GM12878 (cell line): Measurements from ENCODE around the gene MINAR2. TPM values are rescaled to one million over a fixed set of nuclear protein-coding genes. Genes with fewer than 3 reads are reported as not detected.

Experiments
- ATAC-seq: fragments of 200-7000 bp; cut with Tn5 transposase; 3 replicates; pipeline ENCODE4 v1.9.1; 2020; ENCODE audit warnings: mild to moderate bottlenecking, moderate library complexity
- BruUV-seq: library from RNA; stranded (reverse); fragments of 400-500 nt; replicated peaks from 2 replicates; lab custom pipeline; 2021; lab: Mats Ljungman, UMichigan
- CTCF ChIA-PET: fragments of 300-600 bp; sonication (Branson Sonifier 250); formaldehyde crosslinking; extraction: SDS; loops from one replicate; lab custom pipeline; 2021; ENCODE audit warnings: inconsistent platforms; lab: Yijun Ruan, JAX
- POLR2A ChIA-PET: fragments of 350-600 bp; formaldehyde crosslinking; extraction: SDS; loops from one replicate; lab custom pipeline; 2021; ENCODE audit warnings: inconsistent platforms; lab: Charles Lee
- RAD21 ChIA-PET: fragments of 300-600 bp; sonication (Branson Sonifier 250); formaldehyde crosslinking; loops from one replicate; lab custom pipeline; 2023; ENCODE audit warnings: antibody characterized with exemption; ENCODE audit not compliant: unreplicated experiment; lab: Charles Lee
- SMC1A ChIA-PET: fragments of 300-600 bp; sonication (Branson Sonifier 250); formaldehyde crosslinking; loops from one replicate; lab custom pipeline; 2023; ENCODE audit not compliant: unreplicated experiment, uncharacterized antibody; lab: Charles Lee
- DNase-seq: peaks from one replicate; pipeline ENCODE4 v3.0.0-alpha.2; 2011; ENCODE audit warnings: low read depth, low spot score
- FAIRE-seq: peaks from 3 replicates; lab custom pipeline; 2011; peaks lifted over from hg19 to GRCh38; lab: Jason Lieb, UNC
- H2AFZ ChIP-seq: 2 replicates; pipeline ENCODE4 v1.6.0; 2011; ENCODE audit warnings: low read depth, low read length, control low read depth; ENCODE audit not compliant: control insufficient read depth
- H3K27ac ChIP-seq: 2 replicates; pipeline ENCODE4 v1.5.1; 2011; ENCODE audit warnings: control low read depth; ENCODE audit not compliant: control insufficient read depth, insufficient read depth
- H3K27me3 ChIP-seq, 2 experiments: replicated peaks in 1 of 2; 2 replicates each; pipeline versions ENCODE4 v1.6.0 to v1.6.1; 2011; ENCODE audit warnings: low read length in 1 of 2; ENCODE audit not compliant: control insufficient read depth in 2 of 2, insufficient read depth in 2 of 2
- H3K36me3 ChIP-seq, 2 experiments: 2 replicates each; pipeline ENCODE4 v1.5.1; 2011; ENCODE audit warnings: low read length in 1 of 2; ENCODE audit not compliant: control insufficient read depth in 2 of 2, insufficient read depth in 2 of 2
- H3K4me1 ChIP-seq: 2 replicates; pipeline ENCODE4 v1.6.1; 2011; ENCODE audit warnings: mild to moderate bottlenecking, low read length, moderate library complexity, mixed read lengths; ENCODE audit not compliant: control insufficient read depth, insufficient read depth
- H3K4me2 ChIP-seq: 2 replicates; pipeline ENCODE4 v1.6.0; 2011; ENCODE audit warnings: control low read depth; ENCODE audit not compliant: control insufficient read depth, insufficient read depth
- H3K4me3 ChIP-seq: fragments of 200-600 bp; sonication (generic); 2 replicates; pipeline ENCODE4 v1.5.1; 2016
- H3K79me2 ChIP-seq: 2 replicates; pipeline ENCODE4 v1.6.0; 2011; ENCODE audit warnings: low read length; ENCODE audit not compliant: control insufficient read depth, insufficient read depth
- H3K9ac ChIP-seq: 2 replicates; pipeline ENCODE4 v1.8.0; 2011; ENCODE audit warnings: low read length, control low read depth, mixed read lengths; ENCODE audit not compliant: control insufficient read depth, insufficient read depth
- H3K9me3 ChIP-seq: replicated peaks from 3 replicates; pipeline ENCODE4 v1.5.1; 2011; ENCODE audit warnings: mild to moderate bottlenecking, low read length; ENCODE audit not compliant: control insufficient read depth, insufficient read depth
- H4K20me1 ChIP-seq: 2 replicates; pipeline ENCODE4 v1.6.0; 2011; ENCODE audit not compliant: control insufficient read depth, insufficient read depth
- DPF2 ChIP-seq: fragments of 450-650 bp; IDR thresholded peaks from 2 replicates; pipeline ENCODE4 v1.6.1; 2017; ENCODE audit warnings: mild to moderate bottlenecking
- NFYA ChIP-seq: IDR thresholded peaks from 2 replicates; pipeline ENCODE4 v1.6.1; 2011; ENCODE audit warnings: low read depth, mild to moderate bottlenecking, low read length, improper control_type of control experiment, borderline replicate concordance
- RAD51 ChIP-seq: fragments of 450-650 bp; IDR thresholded peaks from 2 replicates; pipeline ENCODE4 v1.6.1; 2016; ENCODE audit warnings: moderate library complexity, mild to moderate bottlenecking, inconsistent platforms
- SIN3A ChIP-seq: IDR thresholded peaks from 2 replicates; pipeline ENCODE4 v1.6.1; 2012; ENCODE audit warnings: low read depth, low read length, improper control_type of control experiment
- SMARCA5 ChIP-seq: fragments of 450-650 bp; IDR thresholded peaks from 2 replicates; pipeline ENCODE4 v1.6.1; 2017; ENCODE audit warnings: mild to moderate bottlenecking
- SREBF2 ChIP-seq: IDR thresholded peaks from 2 replicates; pipeline ENCODE4 v1.6.1; 2012; ENCODE audit warnings: mild to moderate bottlenecking, low read length
- TCF12 ChIP-seq: IDR thresholded peaks from 2 replicates; pipeline ENCODE4 v1.6.1; 2011; ENCODE audit warnings: low read depth, mild to moderate bottlenecking, low read length
- TCF3 ChIP-seq: IDR thresholded peaks from 2 replicates; pipeline ENCODE4 v1.6.1; 2012; ENCODE audit warnings: low read depth, mild to moderate bottlenecking, low read length, borderline replicate concordance; ENCODE audit not compliant: insufficient read depth
- ZNF24 ChIP-seq: fragments of 450-650 bp; IDR thresholded peaks from 2 replicates; pipeline ENCODE4 v1.6.1; 2017; ENCODE audit warnings: antibody characterized with exemption, mild to moderate bottlenecking
- ZNF384 ChIP-seq: IDR thresholded peaks from 2 replicates; pipeline ENCODE4 v1.6.1; 2012; ENCODE audit warnings: low read depth, mild to moderate bottlenecking, low read length, improper control_type of control experiment, borderline replicate concordance
- ZSCAN29 ChIP-seq: fragments of 450-650 bp; IDR thresholded peaks from 2 replicates; pipeline ENCODE4 v1.6.1; 2017; ENCODE audit warnings: mild to moderate bottlenecking, moderate library complexity
- WGBS: methylation state at CpG from one replicate; pipeline ENCODE4 v1.1.6; 2016; ENCODE audit warnings: low lambda C conversion rate; ENCODE audit not compliant: insufficient replicate concordance, insufficient coverage; ENCODE audit errors: missing lambda C conversion rate; 5-methylcytosine and 5-hydroxymethylcytosine counted together
- in situ Hi-C: fragments of 300-500 bp; cut with MboI; formaldehyde crosslinking; loops from 9 replicates; pipeline ENCODE4 v1.14.3; 2018; ENCODE audit warnings: mixed read lengths
- intact Hi-C: fragments of 100-400 bp; cut with micrococcal nuclease; formaldehyde crosslinking; loops from one replicate; pipeline ENCODE4 v1.14.2; 2022; ENCODE audit not compliant: unreplicated experiment
- polyA plus RNA-seq, 11 experiments: library from polyadenylated mRNA; depleted of rRNA in 4 of 11; unstranded in 6 of 11; stranded (reverse) in 5 of 11; fragments of >200 nt; fragmentation: Nextera tagmentation in 4 of 11; fragmentation: Illumina TruSeq in 1 of 11; extraction: Ambion mirVana in 4 of 11; extraction: Trizol in 1 of 11; gene quantifications; 1 replicate in 1 of 11; 2 replicates in 10 of 11; pipeline versions ENCODE4 v1.2.1 to v1.2.3, GENCODE V29; 2011 to 2016; ENCODE audit warnings: inconsistent platforms in 2 of 11, missing spikeins in 2 of 11, low read depth in 1 of 11
- total RNA-seq, 4 experiments: library from RNA; depleted of rRNA in 3 of 4; stranded (reverse); fragments of >200 nt in 3 of 4; fragmentation: Illumina TruSeq in 1 of 4; extraction: Trizol in 1 of 4; gene quantifications; 2 replicates each; pipeline versions ENCODE4 v1.2.1 to v1.2.3, GENCODE V29; 2013 to 2021
- TF ChIP-seq, protein P1 (sequence below): IDR thresholded peaks from 2 replicates; pipeline ENCODE4 v1.6.1; 2011; ENCODE audit warnings: low read depth, mild to moderate bottlenecking, low read length, moderate library complexity, borderline replicate concordance; ENCODE audit errors: extremely low read depth
- TF ChIP-seq, protein P2 (sequence below): fragments of 450-650 bp; IDR thresholded peaks from 2 replicates; pipeline ENCODE4 v1.6.1; 2017; ENCODE audit warnings: borderline replicate concordance
- TF ChIP-seq, protein P3 (sequence below): fragments of 450-650 bp; IDR thresholded peaks from 2 replicates; pipeline ENCODE4 v1.6.1; 2018; ENCODE audit warnings: mild to moderate bottlenecking, low read depth, moderate library complexity; ENCODE audit not compliant: partially characterized antibody
- TF ChIP-seq, protein P4 (sequence below): IDR thresholded peaks from 2 replicates; pipeline ENCODE4 v1.6.1; 2012; ENCODE audit warnings: low read depth, low read length, improper control_type of control experiment

The MINAR2 gene
- total and polyA plus RNA-seq, 10 of the 15 experiments (the other 5 are each of a cell fraction or from before 2014, with no cell fraction given) = 0.03 to 0.07 TPM; not detected in 8

DNA sequence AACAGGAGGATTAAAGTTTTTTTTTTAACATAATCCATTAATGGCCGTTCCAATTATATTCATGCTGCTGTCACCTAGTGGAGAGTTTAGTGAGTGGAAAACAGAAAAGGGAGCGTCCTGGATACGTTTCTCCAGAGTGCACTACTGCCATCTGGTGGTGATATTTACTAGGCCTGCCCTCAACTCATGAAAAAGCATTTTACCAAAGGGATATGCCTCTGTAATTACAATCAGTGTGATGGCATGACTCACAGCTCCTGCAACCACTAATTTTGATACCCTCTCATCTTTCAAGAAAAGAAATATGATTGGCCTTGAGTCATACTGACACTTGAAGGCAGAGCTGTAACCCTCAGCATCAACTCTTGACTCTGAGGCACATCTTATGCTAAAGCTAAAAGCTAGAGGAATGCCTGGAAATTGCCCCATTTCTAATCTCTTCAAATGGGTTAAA lies 20.1 kb downstream of the MINAR2 start (continued):
- no peak for TF ChIP-seq SREBF2
- TF ChIP-seq, protein P1, sequence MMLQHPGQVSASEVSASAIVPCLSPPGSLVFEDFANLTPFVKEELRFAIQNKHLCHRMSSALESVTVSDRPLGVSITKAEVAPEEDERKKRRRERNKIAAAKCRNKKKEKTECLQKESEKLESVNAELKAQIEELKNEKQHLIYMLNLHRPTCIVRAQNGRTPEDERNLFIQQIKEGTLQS = 0 out of 2 replicates have a peak, but pooled peaks have one; percentile 21

DNA sequence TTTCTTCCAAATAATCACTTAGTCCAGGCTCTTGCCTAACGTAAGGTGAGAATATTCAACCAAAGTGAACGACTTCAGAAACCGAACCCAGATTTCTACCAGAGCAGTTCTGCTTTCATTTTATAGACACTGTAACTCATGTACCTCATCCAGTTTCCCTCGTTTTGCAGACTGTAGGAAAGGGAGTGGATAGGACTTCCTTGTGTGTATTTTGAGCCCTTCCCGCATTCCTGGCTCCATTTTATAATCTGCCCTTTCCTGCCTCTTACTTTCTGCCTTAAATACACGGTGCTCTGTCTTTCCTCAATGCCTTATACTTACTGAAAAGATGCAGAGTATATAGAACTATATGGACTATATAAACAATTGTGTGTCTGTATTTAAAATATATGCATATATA lies 20.8 kb downstream of the MINAR2 start:
- no peaks in the 10 kb centered on the region for H3K27me3 ChIP-seq
- ChIA-PET SMC1A (interaction anchor here (0.8 to 6.4 kb wide), 5 partner anchors 10 to 105 kb away, joined by 3 to 74 read pairs (median 5); no protein-coding TSS in a partner anchor), POLR2A (no interaction called here), CTCF (interaction anchor here (0.6 to 7.8 kb wide), 20 partner anchors 9 to 1554 kb away, joined by 3 to 175 read pairs (median 4); partner anchors contain the start of gene MINAR2), RAD21 (interaction anchor here (0.9 kb wide), 1 partner anchor 104 kb away, joined by 4 read pairs; no protein-coding TSS in a partner anchor)
- no peaks in the 10 kb centered on the region for H3K4me1 ChIP-seq
- H3K36me3 ChIP-seq = no peaks in the 10 kb centered on the region
- no peak for DNase-seq
- FAIRE-seq = no peak
- no peak overlapping the region for H3K4me3 ChIP-seq
- no peak overlapping the region for H2AFZ ChIP-seq
- ATAC-seq = no peak
- H3K79me2 ChIP-seq = no peaks in the 10 kb centered on the region
- H3K27ac ChIP-seq = no peak overlapping the region
- 48% methylated on average over 6 of the region's 6 CpGs for WGBS
- no peak overlapping the region for H3K4me2 ChIP-seq
- no peaks in the 10 kb centered on the region for H3K9me3 ChIP-seq
- in situ Hi-C loops (loop anchor here (25.0 kb wide), 1 partner anchor 1556 kb away; no protein-coding TSS in a partner anchor), intact Hi-C loops (loop anchor here (1.0 to 5.0 kb wide), 7 partner anchors 104 to 1556 kb away; no protein-coding TSS in a partner anchor)
- no peak overlapping the region for H3K9ac ChIP-seq
- no peaks in the 10 kb centered on the region for H4K20me1 ChIP-seq
- BruUV-seq = no TSS peak
- TF ChIP-seq DPF2 (no peak), SIN3A (no peak), TCF12 (no peak), TCF3 (no peak), ZNF384 (no peak), NFYA (no peak), ZSCAN29 (no peak), RAD51 (no peak), SMARCA5 (no peak), ZNF24 (no peak)
- TF ChIP-seq, protein P2, sequence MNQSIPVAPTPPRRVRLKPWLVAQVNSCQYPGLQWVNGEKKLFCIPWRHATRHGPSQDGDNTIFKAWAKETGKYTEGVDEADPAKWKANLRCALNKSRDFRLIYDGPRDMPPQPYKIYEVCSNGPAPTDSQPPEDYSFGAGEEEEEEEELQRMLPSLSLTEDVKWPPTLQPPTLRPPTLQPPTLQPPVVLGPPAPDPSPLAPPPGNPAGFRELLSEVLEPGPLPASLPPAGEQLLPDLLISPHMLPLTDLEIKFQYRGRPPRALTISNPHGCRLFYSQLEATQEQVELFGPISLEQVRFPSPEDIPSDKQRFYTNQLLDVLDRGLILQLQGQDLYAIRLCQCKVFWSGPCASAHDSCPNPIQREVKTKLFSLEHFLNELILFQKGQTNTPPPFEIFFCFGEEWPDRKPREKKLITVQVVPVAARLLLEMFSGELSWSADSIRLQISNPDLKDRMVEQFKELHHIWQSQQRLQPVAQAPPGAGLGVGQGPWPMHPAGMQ = no peak
- TF ChIP-seq, protein P3, sequence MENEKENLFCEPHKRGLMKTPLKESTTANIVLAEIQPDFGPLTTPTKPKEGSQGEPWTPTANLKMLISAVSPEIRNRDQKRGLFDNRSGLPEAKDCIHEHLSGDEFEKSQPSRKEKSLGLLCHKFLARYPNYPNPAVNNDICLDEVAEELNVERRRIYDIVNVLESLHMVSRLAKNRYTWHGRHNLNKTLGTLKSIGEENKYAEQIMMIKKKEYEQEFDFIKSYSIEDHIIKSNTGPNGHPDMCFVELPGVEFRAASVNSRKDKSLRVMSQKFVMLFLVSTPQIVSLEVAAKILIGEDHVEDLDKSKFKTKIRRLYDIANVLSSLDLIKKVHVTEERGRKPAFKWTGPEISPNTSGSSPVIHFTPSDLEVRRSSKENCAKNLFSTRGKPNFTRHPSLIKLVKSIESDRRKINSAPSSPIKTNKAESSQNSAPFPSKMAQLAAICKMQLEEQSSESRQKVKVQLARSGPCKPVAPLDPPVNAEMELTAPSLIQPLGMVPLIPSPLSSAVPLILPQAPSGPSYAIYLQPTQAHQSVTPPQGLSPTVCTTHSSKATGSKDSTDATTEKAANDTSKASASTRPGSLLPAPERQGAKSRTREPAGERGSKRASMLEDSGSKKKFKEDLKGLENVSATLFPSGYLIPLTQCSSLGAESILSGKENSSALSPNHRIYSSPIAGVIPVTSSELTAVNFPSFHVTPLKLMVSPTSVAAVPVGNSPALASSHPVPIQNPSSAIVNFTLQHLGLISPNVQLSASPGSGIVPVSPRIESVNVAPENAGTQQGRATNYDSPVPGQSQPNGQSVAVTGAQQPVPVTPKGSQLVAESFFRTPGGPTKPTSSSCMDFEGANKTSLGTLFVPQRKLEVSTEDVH = no peak
- TF ChIP-seq, protein P4, sequence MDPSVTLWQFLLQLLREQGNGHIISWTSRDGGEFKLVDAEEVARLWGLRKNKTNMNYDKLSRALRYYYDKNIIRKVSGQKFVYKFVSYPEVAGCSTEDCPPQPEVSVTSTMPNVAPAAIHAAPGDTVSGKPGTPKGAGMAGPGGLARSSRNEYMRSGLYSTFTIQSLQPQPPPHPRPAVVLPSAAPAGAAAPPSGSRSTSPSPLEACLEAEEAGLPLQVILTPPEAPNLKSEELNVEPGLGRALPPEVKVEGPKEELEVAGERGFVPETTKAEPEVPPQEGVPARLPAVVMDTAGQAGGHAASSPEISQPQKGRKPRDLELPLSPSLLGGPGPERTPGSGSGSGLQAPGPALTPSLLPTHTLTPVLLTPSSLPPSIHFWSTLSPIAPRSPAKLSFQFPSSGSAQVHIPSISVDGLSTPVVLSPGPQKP = no peak
